ENCODE measurements around the gene OR10J5. TPM values are rescaled to one million over a fixed set of nuclear protein-coding genes. Genes with fewer than 3 reads are reported as not detected.
A peak's percentile ranks its signal among the peaks of the same experiment; 100 is the strongest.
"Not testable (repeated sequence)": the region's sequence is repeated elsewhere in the genome, so short reads cannot be mapped to it uniquely, and the experiment has no call there.

The OR10J5 gene, protein sequence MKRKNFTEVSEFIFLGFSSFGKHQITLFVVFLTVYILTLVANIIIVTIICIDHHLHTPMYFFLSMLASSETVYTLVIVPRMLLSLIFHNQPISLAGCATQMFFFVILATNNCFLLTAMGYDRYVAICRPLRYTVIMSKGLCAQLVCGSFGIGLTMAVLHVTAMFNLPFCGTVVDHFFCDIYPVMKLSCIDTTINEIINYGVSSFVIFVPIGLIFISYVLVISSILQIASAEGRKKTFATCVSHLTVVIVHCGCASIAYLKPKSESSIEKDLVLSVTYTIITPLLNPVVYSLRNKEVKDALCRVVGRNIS
- total RNA-seq (2014; rRNA removed; shearing (Covaris generic)), result not detected in 2 replicates
- polyA plus RNA-seq (2015; cell fraction: cytosol; rRNA removed), result not detected in 2 replicates
- polyA plus RNA-seq (2015; cell fraction: nucleus; rRNA removed), result not detected in 2 replicates

GRCh38 chr1:159535907-159536306 lies at the start of gene OR10J5:
OR10J5 (minus strand) TSS chr1:159536007; CDS start chr1:159536007, 0 bp downstream.
- no peak for DNase-seq (ENCODE audit: low read depth)

- no peak for DNase-seq (ENCODE audit: low read depth)
Measured at GRCh38 chr1:159584536-159584935, 48.7 kb upstream of the OR10J5 start.

DNA sequence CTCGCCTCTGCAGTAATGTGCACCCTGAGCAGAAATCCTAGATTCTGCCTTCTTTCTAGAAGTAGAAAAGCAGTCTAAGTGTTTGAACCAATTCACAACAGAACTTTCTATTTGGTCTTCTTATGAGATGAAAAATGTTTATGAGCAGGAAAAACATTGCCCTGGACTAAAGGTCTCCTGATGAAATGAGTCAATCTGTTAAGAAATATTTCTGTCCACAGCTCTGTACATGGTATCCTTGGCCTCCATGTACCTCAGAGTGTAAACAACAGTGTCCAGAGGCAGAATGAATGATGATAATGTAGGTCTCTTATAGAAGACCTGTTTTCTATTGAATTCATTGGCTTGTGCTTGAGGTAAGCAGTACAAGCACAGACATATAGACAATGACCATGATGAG lies 45.6 kb upstream of the OR10J5 start:
- DNase-seq (ENCODE audit: low read depth), result no peak

- no peak for DNase-seq (ENCODE audit: low read depth)
Measured at GRCh38 chr1:159580340-159580739, 44.5 kb upstream of the OR10J5 start.

- no peak for DNase-seq (ENCODE audit: low read depth)
Measured at GRCh38 chr1:159577446-159577845, 41.6 kb upstream of the OR10J5 start.

DNA sequence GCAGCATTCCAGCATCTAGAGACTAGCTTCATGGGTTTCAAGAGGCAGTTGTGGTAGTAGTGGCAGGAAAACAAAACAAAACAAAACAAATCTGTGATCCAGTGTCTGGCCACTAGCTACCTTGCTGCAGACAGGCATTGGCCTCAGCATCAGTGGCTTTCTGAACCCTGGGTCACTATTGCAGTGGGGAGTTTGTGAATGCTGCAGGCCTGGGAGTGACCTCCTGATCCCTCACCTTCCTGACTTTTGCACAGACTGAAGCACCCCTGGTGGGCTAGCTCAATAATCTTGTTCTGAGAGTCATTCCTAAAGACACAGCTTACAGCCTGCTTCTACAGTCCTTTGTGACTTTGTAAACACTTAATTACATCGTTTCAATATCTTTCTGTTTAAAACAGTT lies 26.9 kb upstream of the OR10J5 start:
- DNase-seq (ENCODE audit: low read depth), result no peak

DNA sequence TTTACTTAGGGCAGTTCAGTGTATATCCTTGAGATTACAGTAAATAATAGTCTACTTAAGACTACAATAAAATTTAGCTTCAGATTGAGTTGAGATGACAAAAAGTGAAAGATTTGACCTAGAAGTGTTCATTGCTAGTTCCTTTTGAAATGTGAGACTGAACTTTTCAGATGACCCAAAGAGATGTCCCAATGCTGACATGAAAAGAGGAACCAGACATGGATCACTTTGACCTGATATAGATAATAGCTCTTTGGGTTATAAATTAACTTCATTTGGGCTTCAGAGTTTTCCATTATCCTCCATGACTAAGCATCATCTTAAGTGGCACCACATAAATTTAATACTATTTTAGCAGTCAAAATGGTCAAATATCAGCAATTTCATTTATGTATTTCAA lies 25.7 kb upstream of the OR10J5 start:
- no peak for DNase-seq (ENCODE audit: low read depth)

DNA sequence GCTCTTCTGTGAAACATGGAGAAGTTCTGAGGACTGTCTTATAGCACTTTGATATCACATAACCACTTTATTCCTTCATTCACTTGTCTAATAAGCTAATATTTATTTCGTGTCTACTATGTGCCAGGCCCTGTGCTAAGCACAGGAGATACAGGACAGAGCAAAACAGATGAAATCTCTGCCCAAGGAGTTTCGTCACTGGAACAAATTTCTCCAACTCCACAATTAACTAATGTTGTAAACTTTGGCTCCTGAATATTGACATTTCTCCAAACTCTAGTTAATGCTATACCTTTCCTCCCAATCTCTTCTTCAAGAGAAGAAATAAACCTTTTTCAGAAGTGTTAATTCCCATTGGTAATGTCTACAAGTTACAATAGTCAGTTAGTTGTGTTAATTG lies 24.8 kb upstream of the OR10J5 start:
- no peak for DNase-seq (ENCODE audit: low read depth)

GRCh38 chr1:159556931-159557369 lies 21.1 kb upstream of the OR10J5 start:
- no peak for DNase-seq (ENCODE audit: low read depth)

GRCh38 chr1:159554696-159555095 lies 18.9 kb upstream of the OR10J5 start:
- peak; percentile 13 for DNase-seq (ENCODE audit: low read depth)

GRCh38 chr1:159554261-159554660 lies 18.5 kb upstream of the OR10J5 start:
- no peak for DNase-seq (ENCODE audit: low read depth)

- no peak for DNase-seq (ENCODE audit: low read depth)
Measured at GRCh38 chr1:159548126-159548525, 12.3 kb upstream of the OR10J5 start.

DNA sequence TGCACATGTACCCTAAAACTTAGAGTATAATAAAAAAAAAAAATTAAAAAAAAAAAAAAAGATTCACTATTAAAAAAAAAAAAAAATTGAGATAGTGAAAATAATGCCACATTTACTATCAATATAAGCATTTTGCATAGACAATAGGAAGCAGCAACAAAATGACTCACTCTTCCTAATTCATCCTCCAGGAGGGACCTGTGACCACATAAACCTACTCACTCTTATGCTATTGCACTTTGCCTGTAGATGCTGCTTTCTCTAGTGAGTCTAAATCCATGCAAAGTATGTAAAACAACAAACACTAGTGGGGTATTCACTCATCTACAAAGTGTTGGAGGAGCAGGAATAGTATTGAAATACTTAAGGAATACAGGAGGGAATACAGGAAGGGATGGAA lies 2.9 kb downstream of the OR10J5 start:
- peak; percentile 54 for DNase-seq (ENCODE audit: low read depth)

- not testable (repeated sequence) for DNase-seq (ENCODE audit: low read depth)
Measured at GRCh38 chr1:159524792-159525191, 11.0 kb downstream of the OR10J5 start.

GRCh38 chr1:159510229-159510541 lies 25.6 kb downstream of the OR10J5 start:
- DNase-seq (ENCODE audit: low read depth), result no peak

DNA sequence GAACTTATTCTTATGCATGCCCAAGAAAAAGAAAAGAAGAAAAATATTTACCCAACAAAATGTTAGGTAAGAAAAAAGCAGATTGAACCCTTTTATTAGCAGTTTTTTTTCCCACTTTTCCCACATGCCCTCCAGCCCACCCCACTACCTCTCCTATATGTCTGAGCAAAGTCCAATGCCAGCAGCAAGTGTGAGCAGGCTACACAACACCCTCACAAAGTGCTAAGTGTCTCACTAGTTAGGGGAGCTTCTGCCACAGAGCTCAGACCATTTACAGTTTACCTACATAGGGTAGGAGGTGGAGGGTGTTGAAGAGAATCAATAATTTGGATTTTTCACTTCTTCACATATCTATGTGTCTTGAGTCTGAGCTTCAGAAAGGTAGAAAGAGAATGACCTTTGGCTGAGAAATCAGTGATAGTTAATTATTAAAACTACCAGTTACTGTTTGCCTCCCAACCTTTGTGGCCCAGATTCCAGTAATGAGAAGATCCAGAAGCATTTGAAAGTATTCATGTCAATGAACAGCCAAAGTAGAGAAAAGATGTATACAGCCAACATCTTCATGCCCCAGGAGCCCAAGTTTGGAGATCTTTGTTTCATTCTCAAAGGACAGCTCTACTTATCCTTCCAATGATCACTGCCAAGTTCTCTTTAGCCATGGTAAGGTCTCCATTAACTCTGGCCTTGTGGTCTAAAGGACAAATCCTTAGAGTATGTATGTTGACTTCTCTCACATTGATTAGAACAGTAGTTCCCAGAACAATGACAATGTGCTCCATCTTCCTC lies 26.2 kb downstream of the OR10J5 start:
- no peak for DNase-seq (ENCODE audit: low read depth)

DNA sequence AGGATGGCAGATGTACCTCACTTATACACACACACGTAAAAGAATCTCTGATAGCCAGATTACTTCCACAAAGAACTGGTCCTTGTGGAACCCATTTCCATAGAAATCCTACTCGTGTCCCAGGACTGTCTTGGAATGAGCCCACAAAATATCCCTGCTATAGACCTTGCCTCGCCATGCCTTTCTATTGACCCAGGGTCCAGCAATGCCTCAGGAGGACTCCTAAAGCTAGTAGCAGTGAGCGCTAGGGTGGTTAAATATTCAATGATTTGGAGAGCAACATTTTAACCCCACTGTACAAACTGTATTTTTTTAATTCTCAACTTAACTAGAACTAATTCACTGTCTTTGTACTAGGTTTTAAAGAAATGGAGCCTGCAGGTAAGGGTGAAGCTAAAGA lies 26.9 kb downstream of the OR10J5 start:
- DNase-seq (ENCODE audit: low read depth), result no peak

GRCh38 chr1:159505676-159506075 lies 30.1 kb downstream of the OR10J5 start:
- no peak for DNase-seq (ENCODE audit: low read depth)

GRCh38 chr1:159501082-159501481 lies 34.7 kb downstream of the OR10J5 start:
- DNase-seq (ENCODE audit: low read depth), result no peak

GRCh38 chr1:159494513-159495210 lies 41.1 kb downstream of the OR10J5 start:
- DNase-seq (ENCODE audit: low read depth), result not testable (repeated sequence)

DNA sequence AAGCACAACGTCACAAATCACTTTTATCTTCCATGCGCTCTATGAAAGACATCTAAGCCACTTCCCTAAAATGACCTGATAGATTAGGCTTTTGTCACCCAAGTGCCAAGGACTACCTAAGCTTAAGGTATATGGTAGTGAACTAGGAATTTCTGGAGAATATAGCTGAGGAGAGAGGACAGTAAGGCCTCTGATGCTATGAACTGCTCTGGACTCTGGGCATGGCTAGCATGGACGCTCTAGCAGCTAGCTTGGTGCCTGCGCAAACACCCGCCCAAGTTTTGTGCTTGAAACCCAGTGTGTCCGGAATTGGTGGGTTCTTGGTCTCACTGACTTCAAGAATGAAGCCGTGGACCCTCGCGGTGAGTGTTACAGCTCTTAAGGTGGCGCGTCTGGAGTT lies 42.5 kb downstream of the OR10J5 start:
- no peak for DNase-seq (ENCODE audit: low read depth)

Measured in HT1080 (cell line).